HG02610 (cell line): ENCODE data around the gene HSD11B1.
"Not testable (repeated sequence)": the region's sequence is repeated elsewhere in the genome, so short reads cannot be mapped to it uniquely, and the experiment has no call there.

Experiments
- ATAC-seq: cut with Tn5 transposase; IDR thresholded peaks from one replicate; pipeline ENCODE4 v1.9.1; 2021; ENCODE audit warnings: mild to moderate bottlenecking, moderate library complexity; ENCODE audit not compliant: unreplicated experiment

HSD11B1 gene

DNA sequence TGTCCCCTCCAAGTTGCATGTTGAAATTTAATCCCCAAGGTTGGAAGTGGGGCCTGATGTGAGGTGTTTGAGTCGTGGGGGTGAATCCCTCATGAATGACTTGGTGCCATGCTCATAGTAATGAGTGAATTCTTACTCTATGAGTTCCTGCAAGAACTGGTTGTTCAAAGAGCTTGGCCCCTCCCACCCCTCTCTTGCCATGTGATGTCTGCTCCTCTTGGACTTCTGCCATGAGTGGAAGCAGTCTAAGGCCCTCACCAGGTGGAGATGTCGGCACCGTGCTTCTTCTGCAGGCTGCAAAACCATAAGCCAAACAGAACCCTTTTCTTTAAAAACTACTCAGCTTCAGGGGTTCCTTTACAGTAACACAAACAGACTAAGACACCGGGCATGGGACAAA lies 15.2 kb upstream of the HSD11B1 start:
- no peak for ATAC-seq

DNA sequence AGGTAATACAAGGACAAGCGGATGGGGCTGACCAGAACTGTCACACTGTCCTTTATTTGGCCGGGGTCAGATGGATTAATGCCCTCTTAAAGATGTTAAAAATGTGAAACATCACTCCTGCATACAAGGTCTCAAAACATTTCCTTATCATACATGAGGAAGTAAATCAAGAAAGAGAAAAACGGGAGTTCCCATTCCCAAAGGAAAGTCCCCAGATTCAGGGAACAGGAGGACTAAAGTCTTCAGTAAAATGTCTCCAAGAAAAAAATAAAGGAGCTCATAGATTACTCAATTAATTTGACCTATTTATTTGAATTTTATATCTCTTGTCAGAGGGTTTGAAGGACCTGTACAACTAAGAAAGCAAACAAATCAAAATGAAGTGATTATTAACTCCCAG lies 13.4 kb upstream of the HSD11B1 start:
- no peak for ATAC-seq

DNA sequence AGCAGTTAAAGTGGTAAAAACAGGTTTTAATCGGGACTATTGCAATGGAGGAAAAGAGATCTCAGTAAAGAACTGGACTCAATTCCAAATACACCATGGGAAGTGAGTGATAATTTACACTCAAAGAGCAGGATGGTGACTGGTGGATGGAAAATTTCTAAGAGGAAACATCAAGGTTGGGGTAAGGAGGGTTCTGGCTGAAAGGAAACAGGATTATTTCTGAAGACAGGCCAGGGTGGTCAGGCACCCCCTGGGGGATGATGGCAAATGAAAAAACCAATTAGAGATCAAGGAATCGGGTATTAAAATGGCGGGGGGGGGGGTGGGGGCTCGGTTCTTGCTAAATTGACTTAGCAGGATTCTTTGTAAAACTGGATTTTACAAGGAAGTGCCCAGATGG lies 12.3 kb upstream of the HSD11B1 start:
- ATAC-seq, result no peak

DNA sequence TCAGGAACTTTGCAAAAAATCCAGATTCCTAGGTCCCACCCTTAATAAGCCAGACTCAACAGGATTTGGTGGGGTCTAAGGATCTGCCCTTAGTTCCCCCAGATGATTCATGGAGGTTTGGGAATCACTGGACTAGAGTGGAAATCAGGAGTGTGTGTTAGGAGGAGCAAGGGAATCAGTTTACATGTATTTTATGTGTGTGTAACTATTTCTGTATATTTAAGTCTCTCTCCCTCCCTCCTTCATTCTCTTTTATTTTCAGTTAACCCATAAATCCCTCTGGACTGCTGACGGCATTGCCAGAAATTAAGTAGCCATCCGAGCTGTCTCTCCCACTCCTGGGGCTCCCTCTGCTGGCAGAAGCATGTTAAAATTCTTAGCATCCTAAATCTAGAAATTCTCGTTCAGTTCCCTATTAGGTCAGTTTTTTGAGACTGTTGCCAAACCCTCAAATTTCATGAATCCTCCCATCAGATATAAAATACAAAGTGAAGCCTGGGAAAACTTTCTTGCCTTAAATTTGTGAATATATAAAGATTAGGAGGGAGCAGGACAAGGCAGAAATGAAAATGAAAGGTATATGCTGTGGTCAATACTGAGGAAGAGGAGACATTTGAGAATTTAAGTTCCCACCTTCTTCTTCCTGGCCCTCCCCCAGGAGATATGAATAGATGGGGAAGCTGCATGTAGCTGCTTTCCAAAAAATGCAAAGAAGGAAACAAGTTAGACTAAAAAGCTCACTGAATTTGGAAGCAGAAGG lies 11.7 kb upstream of the HSD11B1 start:
- no peak for ATAC-seq

DNA sequence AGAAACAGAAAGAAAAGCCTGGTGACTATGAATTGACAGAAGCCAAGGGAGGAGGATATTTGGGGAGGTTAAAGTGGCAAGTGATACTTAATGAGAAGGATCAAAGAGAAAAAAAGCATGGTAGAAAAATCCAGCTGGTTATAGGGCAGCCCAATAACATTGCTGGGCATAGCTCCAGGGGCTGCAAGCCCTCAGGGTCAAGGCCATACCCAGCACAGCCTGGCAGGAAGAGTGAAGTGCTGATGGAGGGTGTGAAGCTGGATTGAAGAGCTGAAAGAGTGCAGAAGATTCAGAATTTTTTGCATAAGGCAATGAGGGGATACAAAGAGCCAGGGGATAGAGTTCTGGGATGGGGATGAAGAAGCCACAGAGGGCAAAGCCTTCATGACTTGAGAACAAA lies 8.0 kb upstream of the HSD11B1 start:
- no peak for ATAC-seq

DNA sequence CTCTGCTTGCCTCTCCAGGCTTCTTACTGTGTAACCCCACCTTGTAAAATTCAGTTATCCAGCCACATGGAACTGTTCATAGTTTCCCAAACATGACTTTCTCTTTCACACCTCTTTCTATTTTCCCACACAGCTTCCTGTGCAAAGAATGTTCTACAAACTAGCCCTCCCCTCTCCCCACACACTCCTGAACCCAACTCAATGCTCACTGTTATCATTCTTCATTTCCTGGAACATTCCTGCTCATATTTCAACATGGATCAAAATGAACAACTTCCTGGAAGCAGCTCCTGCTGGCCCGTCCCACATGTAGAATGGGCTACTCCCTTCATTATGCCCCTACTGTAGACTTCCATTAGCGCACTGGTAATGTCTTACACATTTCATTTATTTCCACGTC lies 7.5 kb upstream of the HSD11B1 start:
- no peak for ATAC-seq

DNA sequence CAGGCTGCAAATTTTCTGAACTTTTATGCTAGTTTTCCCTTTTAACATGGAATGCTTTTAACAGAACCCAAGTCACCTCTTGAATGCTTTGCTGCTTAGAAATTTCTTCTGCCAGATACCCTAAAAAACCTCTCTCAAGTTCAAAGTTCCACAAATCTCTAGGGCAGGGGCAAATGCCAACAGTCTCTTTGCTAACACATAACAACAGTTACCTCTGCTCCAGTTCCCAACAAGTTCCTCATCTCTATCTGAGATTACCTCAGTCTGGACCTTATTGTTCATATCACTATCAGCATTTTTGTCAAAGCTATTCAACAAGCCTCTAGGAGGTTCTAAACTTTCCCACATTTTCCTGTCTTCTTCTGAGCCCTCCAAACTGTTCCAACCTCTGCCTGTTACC lies 4.0 kb upstream of the HSD11B1 start:
- not testable (repeated sequence) for ATAC-seq

DNA sequence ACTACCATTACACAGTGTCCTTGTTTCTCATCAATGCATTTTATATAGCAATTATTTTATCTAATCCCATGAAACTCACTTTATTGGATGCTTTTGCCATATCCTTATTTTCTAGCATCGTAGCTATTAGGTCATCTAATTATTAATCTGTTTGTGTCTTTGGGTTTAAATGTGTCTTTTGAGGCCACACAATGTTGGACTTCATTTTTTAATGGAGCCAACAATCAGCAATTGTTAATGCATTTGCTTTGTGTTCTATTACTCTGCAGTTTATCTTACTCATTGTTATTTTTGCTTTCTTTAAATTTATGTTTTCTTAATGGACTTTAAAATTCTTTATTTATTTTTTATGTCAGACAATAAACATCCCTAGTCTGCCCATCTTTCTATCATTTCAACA lies 1.8 kb upstream of the HSD11B1 start:
- ATAC-seq, result no peak

DNA sequence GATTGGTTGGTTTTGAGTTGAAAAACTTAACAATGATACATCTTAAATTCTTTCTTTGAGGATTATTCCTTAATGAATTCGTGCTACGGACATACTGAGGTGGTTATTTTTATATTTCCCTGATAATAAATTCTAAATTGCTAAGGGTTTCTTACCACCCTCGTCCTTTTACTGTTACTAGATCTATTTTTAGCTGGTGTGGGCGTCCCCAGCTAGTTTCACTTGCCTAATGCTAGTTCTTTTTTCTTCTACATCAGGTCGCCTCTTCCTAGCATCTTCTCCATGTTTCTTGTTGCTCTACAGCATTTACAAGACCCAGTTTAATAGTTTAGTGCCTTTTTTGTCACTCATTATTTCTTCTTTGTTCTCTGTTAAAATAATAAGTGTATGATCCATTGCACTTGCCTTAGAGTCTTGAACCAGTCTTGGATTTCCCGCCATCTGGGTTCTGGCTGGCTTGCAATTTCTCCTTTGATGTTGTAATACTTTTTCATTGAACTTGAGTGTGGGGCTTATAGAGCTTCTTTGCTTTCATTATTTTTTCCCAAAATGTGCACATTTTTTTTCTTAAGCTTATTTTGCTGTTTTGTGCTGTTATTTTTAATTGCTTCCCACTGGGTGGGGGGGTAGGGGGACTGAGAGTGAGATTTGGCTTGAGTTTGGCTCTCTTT lies 677 bp upstream of the HSD11B1 start:
- ATAC-seq, result no peak

DNA sequence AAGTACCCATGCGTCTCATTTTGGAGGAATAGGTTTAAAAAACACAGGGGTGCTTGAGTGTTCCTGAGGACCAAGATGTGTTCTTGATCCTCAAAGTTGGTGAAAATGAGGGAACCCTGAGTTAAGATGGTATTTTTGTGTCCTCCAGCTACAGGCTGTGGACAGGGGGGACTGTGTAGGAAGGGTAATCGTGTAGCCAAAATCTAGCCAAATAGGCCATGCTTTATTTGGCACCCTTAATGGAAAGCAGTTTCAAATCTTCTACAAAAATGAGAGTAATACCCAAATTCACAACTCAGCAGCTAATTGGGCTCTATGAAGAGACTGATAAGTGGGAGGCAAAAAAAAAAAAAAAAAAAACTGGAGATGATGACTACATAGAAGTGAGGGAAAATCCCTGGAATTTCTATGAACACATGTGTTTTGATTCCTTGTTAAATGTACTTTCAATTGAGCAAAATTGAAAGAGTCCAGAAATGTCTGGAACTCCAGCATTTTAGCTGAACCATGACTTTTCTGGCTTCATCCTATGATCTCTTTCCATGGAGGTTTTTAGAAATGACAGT lies 470 bp downstream of the HSD11B1 start:
- no peak for ATAC-seq

DNA sequence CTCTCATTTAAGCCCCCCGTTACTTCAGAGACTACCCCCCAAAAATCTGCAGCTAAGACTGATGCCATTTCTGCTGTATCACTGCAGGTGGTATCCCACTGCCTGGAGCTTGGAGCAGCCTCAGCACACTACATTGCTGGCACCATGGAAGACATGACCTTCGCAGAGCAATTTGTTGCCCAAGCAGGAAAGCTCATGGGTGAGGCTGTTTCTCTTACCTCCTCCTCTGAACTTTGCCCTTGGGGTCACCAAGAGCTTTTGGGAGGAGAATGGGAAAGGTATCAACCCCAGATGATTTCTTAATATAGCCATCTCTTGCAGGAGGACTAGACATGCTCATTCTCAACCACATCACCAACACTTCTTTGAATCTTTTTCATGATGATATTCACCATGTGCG lies 2.0 kb downstream of the HSD11B1 start:
- no peak for ATAC-seq

DNA sequence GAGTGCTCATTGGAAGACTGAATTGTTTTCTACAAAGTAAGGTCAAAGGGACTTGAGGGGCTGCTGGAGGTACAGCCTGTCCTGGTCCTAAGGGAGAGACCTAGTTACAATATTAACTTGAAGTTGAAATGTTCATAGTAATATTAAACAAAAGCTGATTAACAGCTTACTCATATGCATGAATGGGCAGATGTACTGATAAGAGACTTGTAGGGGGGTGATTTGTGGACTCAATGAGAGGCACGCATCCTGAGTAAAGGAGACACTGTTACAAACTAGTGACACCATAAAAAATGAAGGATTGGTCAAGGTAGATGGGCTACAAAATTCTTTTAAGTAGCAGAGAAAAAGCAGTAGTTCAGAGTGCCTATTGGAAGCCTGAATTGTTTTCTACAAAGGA lies 2.7 kb downstream of the HSD11B1 start:
- ATAC-seq, result no peak

DNA sequence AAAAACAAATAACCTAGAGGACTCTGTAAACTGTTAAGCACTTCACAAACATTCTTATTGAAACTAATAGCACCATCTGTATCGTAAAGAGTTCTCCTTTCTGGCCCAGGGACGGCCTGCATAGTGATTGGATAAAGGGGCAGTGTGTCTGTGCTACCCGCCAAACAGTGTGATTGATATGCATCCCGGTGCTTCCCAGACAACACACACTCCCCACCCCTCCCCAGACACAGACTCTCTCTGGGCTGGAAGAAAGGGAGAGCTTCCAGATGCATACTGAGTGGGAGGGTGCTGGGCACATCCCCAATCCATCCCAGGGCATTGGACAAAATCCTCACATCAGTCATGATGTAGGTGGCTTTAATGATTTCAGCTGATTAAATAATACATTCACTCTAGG lies 3.7 kb downstream of the HSD11B1 start:
- no peak for ATAC-seq

DNA sequence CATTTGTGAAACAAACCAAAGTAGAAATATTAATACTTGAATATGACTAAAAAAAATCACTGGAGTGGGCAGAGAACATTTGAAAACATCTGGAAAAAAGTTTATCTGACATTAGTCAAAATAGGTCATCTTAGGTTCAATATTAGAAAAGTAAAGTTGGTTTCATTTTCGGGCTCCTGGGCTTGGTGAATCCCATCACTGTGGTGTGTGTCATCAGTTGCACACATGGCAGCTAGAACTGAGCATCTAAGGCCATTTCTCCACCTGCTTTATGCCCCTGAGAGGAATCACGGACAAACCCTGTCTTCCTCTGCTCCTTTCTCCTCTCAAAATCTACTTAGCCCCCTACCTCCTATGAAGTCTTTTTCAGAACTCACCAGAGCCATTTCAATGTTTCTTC lies 5.4 kb downstream of the HSD11B1 start:
- peak; percentile 50 for ATAC-seq

DNA sequence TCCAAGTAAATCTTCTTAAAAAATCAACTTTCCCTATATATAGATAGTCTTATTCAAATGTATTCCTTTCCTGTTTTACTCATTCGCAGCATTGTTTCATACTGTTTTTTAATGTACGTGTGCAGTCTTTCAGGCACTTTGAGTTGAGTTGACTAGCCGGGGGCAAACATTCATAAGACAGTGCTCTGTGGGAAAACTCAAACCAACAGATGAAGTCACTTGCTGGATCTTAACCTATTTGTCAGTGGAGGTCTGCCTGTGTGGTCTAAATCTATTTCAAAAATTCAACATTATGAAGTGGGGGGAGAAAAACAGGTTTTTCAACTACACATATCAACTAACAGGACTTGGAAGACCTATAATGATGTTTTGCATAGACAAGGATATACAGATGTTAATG lies 6.2 kb downstream of the HSD11B1 start:
- ATAC-seq, result no peak

DNA sequence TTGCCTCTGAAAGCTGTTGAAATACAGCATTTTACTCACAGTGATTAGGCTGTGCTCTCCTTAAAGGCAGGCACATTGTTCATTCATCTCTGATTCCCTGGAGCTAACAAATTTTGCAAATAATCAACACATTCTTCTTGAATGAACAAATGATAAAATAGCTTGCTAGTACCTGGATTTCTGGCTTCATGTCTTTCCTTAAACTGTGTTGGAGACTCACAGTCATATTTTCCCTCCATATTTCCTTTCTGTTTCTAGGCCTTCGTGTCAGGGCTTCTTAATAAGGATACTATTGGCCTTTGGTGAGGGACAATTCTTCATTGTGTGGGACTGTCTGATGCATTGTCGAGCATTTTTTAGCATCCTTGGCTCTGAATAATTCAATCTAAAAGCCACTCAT lies 9.7 kb downstream of the HSD11B1 start:
- no peak for ATAC-seq

DNA sequence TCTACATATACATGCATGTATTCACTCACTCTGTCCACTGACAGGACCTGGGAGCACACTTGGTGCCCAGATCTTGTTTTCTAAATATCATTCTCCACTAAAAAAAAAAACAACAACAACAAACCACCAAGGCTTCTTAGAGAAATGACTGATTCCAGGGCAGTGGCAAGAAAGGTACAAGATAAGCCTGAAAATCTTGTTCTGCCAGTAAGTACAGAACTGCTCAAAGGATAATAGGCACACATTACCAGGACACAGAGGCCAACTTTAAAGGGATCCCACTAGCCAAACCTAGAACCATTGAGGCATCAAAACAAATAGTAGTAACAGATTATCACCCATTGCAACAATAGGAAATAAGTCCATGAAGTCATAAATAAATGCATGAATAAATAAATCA lies 10.7 kb downstream of the HSD11B1 start:
- ATAC-seq, result no peak

DNA sequence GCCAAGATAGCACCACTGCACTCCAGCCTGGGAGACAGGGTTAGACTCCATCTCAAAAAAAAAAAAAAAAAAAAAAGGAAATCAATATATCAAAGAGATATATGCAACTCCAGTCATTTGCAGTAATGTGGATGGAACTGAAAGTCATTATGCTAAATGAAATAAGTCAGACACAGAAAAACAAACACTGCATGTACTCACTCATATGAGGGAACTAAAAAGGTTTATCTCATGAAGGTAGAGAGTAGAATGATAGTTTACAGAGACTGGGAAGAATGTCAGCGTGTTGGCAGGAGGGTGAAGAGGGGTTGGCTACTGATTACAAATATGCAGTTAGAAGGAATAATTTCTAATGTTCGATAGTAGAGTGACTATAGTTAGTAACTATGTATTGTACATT lies 13.2 kb downstream of the HSD11B1 start:
- no peak for ATAC-seq

DNA sequence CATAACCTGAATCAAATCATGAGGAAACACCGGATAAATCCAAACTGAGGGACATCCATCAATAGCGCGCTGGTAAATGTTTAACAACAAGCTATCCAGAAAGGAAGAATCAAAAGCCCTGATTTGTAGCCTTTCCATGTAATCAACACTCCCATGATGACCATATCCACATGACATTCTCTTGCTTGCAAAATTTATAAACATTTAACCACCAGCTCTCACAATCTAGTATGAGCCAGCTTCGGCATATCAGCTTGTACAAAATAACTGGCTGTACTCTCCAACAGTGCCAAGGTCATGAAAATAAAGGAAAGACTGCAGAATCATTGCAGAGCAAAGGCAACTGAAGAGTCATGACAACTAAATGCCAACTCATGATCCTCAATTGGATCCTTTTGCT lies 15.7 kb downstream of the HSD11B1 start:
- no peak for ATAC-seq

DNA sequence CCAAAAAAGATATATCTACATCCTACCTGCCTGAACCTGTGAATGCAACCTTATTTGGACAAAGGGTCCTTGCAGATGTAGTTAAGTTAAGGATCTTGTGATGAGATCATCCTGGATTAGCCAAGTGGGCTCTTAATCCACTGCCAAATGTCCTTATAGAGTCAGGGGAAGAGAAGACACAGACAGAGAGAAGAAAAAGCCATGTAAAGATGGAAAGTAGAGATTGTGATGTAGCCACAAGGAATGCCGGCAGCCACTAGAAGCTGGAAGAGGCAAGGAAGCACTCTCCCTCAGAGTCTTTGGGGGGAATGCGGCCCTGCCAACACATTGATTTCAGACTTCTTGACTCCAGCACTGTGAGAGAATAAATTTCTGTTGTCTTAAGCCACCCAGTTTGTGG lies 16.2 kb downstream of the HSD11B1 start:
- ATAC-seq, result no peak

DNA sequence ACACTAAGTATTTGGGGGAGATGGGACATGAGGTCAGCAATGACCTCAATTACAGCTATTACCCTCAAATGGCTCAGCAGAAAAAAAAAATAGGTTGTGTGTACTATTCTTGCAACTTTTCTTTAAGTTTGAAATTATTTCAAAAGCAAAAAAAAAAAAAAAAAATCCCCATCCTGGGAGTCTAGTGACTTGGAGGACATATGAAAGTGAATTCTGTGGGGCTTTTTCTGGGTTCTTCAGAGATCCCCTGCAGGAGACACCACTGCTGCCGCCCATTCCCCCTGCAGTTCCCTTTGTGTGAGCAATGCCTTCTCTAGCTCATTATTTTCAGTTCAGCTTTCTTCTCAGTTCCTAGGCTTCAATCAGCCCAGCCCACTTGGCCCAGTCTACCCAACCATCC lies 16.7 kb downstream of the HSD11B1 start:
- no peak for ATAC-seq

DNA sequence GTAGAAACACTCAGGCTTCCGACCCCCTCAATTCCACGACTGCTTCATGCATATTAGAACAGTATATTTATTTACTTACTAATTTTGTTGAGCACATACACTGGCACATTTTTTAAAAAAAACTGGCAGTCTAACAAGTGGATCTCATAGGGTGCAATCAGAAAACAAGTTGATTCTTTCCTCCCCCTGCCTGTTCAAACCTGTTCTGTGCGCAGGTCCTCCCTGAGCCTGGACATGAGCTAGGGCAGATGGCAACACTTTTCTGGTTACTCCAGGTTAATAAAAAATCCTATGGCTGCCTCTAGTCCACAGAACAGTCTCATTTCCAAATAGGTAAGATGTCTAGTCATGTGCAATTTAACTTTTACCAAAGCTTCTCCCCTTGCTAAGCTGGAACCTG lies 18.6 kb downstream of the HSD11B1 start:
- ATAC-seq, result no peak
